ENCODE data around the gene MAPK14. TPM values are rescaled to one million over a fixed set of nuclear protein-coding genes. Genes with fewer than 3 reads are reported as not detected.

Gene MAPK14
- total RNA-seq, 1 donor from 2014 or later: 73.2 TPM

DNA sequence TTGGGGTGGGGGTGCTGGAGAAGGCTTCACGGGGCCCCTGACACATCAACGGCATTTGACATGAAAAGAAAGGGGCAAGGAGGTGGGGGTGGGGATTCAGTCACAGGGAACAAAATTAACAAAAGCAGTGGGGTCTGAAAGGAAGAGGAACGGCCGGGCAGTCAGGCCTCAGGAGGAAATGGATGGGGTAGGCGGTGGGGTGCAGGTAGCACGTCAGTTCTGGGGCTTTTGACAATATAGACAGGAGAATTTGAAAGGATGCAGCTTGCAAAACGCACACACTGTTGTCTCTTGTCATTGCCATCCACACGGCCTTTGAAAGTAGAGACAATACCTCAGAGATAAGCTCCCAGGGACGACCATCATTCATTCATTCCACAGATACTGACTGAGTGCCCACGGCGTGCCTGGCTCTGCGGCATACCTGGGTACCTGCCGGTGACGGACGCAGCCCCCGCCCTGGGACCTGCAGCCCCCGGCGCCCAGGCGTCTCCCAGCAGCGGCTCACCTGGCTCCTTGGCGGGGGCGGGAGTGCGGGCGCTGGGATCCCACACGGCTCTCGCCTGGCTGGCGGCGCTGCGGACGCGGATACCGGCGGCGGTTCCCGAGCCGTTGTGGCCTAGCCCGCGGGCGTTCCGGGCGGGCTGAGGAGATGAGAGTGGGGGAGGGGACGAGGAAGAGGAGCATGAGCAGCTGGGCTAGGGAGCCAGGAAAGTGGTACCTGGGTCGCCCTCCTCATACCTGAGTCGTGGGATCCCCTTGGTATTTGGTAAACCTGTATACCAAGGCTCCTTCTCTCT lies 3.4 kb upstream of the MAPK14 start, which contains the start of gene SLC26A8:
Gene SLC26A8, minus strand, starts transcription at position 646 of the 800 bp plus-strand sequence. CDS start 4,934 bp downstream, outside the sequence.
- TF ChIP-seq, protein P1, sequence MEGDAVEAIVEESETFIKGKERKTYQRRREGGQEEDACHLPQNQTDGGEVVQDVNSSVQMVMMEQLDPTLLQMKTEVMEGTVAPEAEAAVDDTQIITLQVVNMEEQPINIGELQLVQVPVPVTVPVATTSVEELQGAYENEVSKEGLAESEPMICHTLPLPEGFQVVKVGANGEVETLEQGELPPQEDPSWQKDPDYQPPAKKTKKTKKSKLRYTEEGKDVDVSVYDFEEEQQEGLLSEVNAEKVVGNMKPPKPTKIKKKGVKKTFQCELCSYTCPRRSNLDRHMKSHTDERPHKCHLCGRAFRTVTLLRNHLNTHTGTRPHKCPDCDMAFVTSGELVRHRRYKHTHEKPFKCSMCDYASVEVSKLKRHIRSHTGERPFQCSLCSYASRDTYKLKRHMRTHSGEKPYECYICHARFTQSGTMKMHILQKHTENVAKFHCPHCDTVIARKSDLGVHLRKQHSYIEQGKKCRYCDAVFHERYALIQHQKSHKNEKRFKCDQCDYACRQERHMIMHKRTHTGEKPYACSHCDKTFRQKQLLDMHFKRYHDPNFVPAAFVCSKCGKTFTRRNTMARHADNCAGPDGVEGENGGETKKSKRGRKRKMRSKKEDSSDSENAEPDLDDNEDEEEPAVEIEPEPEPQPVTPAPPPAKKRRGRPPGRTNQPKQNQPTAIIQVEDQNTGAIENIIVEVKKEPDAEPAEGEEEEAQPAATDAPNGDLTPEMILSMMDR (IDR thresholded peaks at IDR 0.05; ENCODE audit: unreplicated experiment): no peak
- Mint-ChIP-seq H3K4me1 (ENCODE audit: unreplicated experiment) (peaks cover 22% of the 10 kb centered on the region), H3K27ac (ENCODE audit: unreplicated experiment) (peak within 1 kb of the TSS; percentile 22), H3K4me3 (ENCODE audit: unreplicated experiment) (peak within 1 kb of the TSS; percentile 80), H3K36me3 (ENCODE audit: low read depth, unreplicated experiment) (peaks cover 5% of the 10 kb centered on the region), H3K27me3 (ENCODE audit: unreplicated experiment) (no peaks in the 10 kb centered on the region), H3K9me3 (ENCODE audit: unreplicated experiment) (no peaks in the 10 kb centered on the region)
- peak; percentile 21 for DNase-seq (ENCODE audit: low spot score)

DNA sequence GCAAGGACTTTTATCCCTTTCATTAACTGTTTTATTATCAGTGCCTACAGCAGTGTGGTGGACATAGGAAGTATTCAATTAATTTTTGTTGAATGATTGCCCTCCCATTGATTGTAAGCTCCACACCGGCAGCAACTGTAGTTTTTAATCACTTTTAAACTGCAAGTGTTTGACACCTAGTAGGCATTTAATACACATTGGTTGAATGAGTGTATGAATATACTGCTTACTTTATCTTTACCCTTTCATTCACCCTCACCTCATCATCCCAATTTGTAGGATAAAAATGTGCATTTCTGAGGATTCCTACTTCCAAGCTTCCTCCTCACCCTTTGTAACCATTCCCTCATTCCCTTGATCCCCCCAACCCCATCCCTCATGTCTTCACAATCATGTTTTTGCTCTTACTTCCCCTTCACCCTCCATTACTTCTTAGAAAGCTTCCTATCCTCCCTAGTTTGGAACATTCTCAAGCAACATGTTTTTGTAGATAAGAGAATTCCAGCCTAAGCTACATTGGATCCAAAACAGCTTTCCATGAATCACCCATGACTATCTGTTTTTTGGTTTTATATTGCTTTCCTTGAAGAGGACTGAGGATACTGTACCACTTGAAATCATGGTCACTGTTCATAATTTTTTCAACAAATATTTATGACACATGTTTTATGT lies 2.2 kb upstream of the MAPK14 start:
- no peaks in the 10 kb centered on the region for H3K27me3 Mint-ChIP-seq (ENCODE audit: unreplicated experiment)
- TF ChIP-seq, protein P1 (IDR thresholded peaks at IDR 0.05; ENCODE audit: unreplicated experiment): no peak
- H3K9me3 Mint-ChIP-seq (ENCODE audit: unreplicated experiment): no peaks in the 10 kb centered on the region
- no peak for DNase-seq (ENCODE audit: low spot score)
- peak overlapping the region; percentile 40 for H3K4me3 Mint-ChIP-seq (ENCODE audit: unreplicated experiment)
- H3K36me3 Mint-ChIP-seq (ENCODE audit: low read depth, unreplicated experiment): peaks cover 5% of the 10 kb centered on the region
- H3K27ac Mint-ChIP-seq (ENCODE audit: unreplicated experiment): peak overlapping the region; percentile 22
- H3K4me1 Mint-ChIP-seq (ENCODE audit: unreplicated experiment): peaks cover 25% of the 10 kb centered on the region

DNA sequence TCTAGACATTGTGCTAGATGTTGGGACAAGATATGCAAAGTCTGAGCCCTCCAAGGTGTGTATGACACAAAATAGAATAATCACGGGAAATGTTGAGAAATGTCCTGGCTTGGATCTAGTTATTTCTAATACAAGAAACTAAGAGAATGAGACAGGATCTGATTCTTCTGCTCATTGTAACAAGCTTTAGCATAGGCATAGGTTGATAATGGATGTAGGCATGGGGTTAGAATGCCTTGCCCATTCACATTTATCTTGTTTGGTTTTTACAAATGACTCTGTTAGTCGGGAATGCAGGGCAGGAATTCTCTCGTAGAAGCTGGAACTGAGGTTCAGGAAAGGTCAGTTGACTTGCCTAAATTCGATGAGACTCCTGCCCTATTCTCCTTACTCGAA lies 1.7 kb upstream of the MAPK14 start:
- Mint-ChIP-seq H3K4me1 (ENCODE audit: unreplicated experiment) (peaks cover 28% of the 10 kb centered on the region), H3K9me3 (ENCODE audit: unreplicated experiment) (no peaks in the 10 kb centered on the region), H3K27me3 (ENCODE audit: unreplicated experiment) (no peaks in the 10 kb centered on the region), H3K4me3 (ENCODE audit: unreplicated experiment) (no peak overlapping the region), H3K36me3 (ENCODE audit: low read depth, unreplicated experiment) (peaks cover 5% of the 10 kb centered on the region), H3K27ac (ENCODE audit: unreplicated experiment) (no peak overlapping the region)
- TF ChIP-seq, protein P1 (IDR thresholded peaks at IDR 0.05; ENCODE audit: unreplicated experiment): no peak
- no peak for DNase-seq (ENCODE audit: low spot score)

DNA sequence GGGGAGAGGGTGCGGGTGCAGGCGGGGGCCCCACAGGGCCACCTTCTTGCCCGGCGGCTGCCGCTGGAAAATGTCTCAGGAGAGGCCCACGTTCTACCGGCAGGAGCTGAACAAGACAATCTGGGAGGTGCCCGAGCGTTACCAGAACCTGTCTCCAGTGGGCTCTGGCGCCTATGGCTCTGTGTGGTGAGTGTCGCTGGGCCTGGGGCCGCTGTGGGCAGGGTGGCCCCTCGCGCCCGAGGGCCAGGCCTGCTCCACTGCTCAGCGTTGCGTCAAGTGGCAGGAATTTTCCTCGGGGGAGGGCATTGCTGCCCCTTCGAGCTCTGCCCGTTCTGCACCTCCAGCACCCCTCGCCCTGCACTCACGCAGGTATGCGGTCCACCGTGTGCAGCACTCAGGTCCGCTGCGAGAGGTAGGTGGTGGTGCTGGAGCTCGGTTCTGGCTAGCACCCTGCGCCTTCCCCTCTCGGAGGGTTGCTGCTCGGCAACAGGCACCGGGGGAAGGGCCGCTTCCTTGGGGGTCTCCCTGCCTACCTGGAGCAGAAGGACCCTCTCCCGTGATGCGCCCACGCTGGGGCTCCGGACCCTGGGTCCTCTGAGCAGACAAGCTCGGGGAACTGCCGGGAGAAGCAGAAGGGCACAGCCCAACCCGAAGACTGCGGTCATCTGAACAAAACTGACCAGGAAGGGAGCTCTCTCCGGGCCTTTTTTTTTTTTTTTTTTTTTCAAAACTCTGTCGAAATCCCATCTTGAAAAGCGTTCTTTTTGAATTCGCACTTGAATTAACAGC lies 674 bp downstream of the MAPK14 start:
- H3K36me3 Mint-ChIP-seq (ENCODE audit: low read depth, unreplicated experiment): peaks cover 5% of the 10 kb centered on the region
- H3K27me3 Mint-ChIP-seq (ENCODE audit: unreplicated experiment): no peaks in the 10 kb centered on the region
- no peaks in the 10 kb centered on the region for H3K9me3 Mint-ChIP-seq (ENCODE audit: unreplicated experiment)
- H3K4me1 Mint-ChIP-seq (ENCODE audit: unreplicated experiment): peaks cover 45% of the 10 kb centered on the region
- H3K4me3 Mint-ChIP-seq (ENCODE audit: unreplicated experiment): peak overlapping the region; percentile 97
- TF ChIP-seq, protein P1 (IDR thresholded peaks at IDR 0.05; ENCODE audit: unreplicated experiment): no peak
- H3K27ac Mint-ChIP-seq (ENCODE audit: unreplicated experiment): peak overlapping the region; percentile 96
- DNase-seq (ENCODE audit: low spot score): peak; percentile 32
